Kidney capillary endothelial cell (primary cell): ENCODE results near the gene HLA-E.
"Not testable (repeated sequence)": the region's sequence is repeated elsewhere in the genome, so short reads cannot be mapped to it uniquely, and the experiment has no call there.

ENCODE experiments used
- DNase-seq: peaks from one replicate; pipeline ENCODE4 v3.0.0-alpha.2; 2018; ENCODE audit warnings: low spot score

The HLA-E gene

GRCh38 chr6:30507849-30508827 is 18.8 kb downstream of the HLA-E start:
- no peak for DNase-seq

- no peak for DNase-seq
These were observed 19.8 kb downstream of the HLA-E start for GRCh38 chr6:30508890-30509736.

GRCh38 chr6:30510419-30511168 is 21.3 kb downstream of the HLA-E start:
- DNase-seq, result no peak

- no peak for DNase-seq
These were observed 21.8 kb downstream of the HLA-E start for GRCh38 chr6:30511169-30511546.

- no peak for DNase-seq
These were observed 24.1 kb downstream of the HLA-E start for GRCh38 chr6:30513451-30513850.

- no peak for DNase-seq
These were observed 25.8 kb downstream of the HLA-E start for GRCh38 chr6:30515106-30515505.

GRCh38 chr6:30515944-30516753 is 26.8 kb downstream of the HLA-E start:
- peak; percentile 100 for DNase-seq

GRCh38 chr6:30516754-30517076 is 27.4 kb downstream of the HLA-E start:
- DNase-seq, result not testable (repeated sequence)

- not testable (repeated sequence) for DNase-seq
These were observed 28.6 kb downstream of the HLA-E start for GRCh38 chr6:30517767-30518504.

- DNase-seq, result not testable (repeated sequence)
These were observed 29.3 kb downstream of the HLA-E start for GRCh38 chr6:30518505-30519145.

- DNase-seq, result no peak
These were observed 31.2 kb downstream of the HLA-E start for GRCh38 chr6:30520522-30520921.

GRCh38 chr6:30521082-30521481 is 31.8 kb downstream of the HLA-E start:
- not testable (repeated sequence) for DNase-seq

- not testable (repeated sequence) for DNase-seq
These were observed 32.6 kb downstream of the HLA-E start for GRCh38 chr6:30521952-30522351.

- not testable (repeated sequence) for DNase-seq
These were observed 37.1 kb downstream of the HLA-E start for GRCh38 chr6:30526444-30526843.

GRCh38 chr6:30529349-30529875 is 40.1 kb downstream of the HLA-E start:
- not testable (repeated sequence) for DNase-seq

- DNase-seq, result no peak
These were observed 40.7 kb downstream of the HLA-E start for GRCh38 chr6:30530014-30530413.

GRCh38 chr6:30533460-30534294 is 44.4 kb downstream of the HLA-E start:
- DNase-seq, result no peak

- DNase-seq, result no peak
These were observed 48.6 kb downstream of the HLA-E start for GRCh38 chr6:30537931-30538330.
